Mesothelial cell of epicardium (in vitro differentiated cells): Measurements from ENCODE around the gene SOD2. TPM values are rescaled to one million over a fixed set of nuclear protein-coding genes. Genes with fewer than 3 reads are reported as not detected.

ENCODE experiments used
- DNase-seq, 2 experiments: peaks; one replicate each; pipeline ENCODE4 v3.0.0; 2021; ENCODE audit warnings: low spot score in 2 of 2; ENCODE audit not compliant: unreplicated experiment in 2 of 2
- H3K27ac Mint-ChIP-seq: 2 replicates; pipeline ENCODE4 v1.8.0; 2021; ENCODE audit warnings: mixed read lengths
- H3K27me3 Mint-ChIP-seq: 2 replicates; pipeline ENCODE4 v1.8.0; 2021; ENCODE audit warnings: low read depth, mixed read lengths
- H3K36me3 Mint-ChIP-seq: 2 replicates; pipeline ENCODE4 v1.8.0; 2021; ENCODE audit warnings: mixed read lengths
- H3K4me1 Mint-ChIP-seq: 2 replicates; pipeline ENCODE4 v1.8.0; 2021; ENCODE audit warnings: mixed read lengths
- H3K4me3 Mint-ChIP-seq: 2 replicates; pipeline ENCODE4 v1.8.0; 2021; ENCODE audit warnings: mild to moderate bottlenecking, moderate library complexity, mixed read lengths
- H3K9me3 Mint-ChIP-seq: 2 replicates; pipeline ENCODE4 v1.8.0; 2021; ENCODE audit warnings: mixed read lengths
- total RNA-seq: library from RNA; stranded (reverse); gene quantifications from 3 replicates; pipeline ENCODE4 v1.2.1, GENCODE V29; 2021
- TF ChIP-seq, protein P1 (sequence below): fragments of 200-600 bp; sonication (generic); IDR thresholded peaks from one replicate; pipeline ENCODE4 v1.5.0; 2021; ENCODE audit warnings: antibody characterized with exemption; ENCODE audit not compliant: unreplicated experiment

SOD2 gene
- total RNA-seq, 1 donor from 2014 or later: 67.6 TPM

DNA sequence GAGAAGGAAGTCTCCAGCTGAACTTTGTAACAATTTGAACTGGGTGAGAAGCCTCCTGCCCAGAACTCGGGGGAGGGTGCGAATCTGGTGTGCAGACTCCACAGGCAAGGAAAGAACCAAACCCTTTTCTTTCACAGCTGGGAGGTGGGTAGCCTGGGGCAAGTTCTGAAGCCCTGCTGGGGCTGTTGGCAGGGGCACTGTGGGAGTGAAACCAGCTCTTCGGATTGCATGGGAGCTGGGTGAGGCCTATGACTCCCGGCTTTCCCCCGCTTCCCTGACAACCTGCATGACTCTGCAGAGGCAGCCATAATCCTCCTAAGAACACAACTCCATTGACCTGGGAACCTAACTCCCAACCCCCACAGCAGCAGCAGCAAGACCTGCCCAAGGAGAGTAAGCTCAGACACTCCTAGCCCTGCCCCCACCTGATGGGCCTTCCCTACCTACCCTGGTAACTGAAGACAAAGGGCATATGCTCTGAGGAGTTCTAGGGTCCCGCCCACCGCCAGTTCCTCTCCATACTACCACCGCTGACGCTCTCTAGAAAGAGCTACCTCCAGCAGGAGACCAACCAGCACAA, 37.5 kb downstream of the SOD2 start:
- Mint-ChIP-seq H3K27me3 (no peaks in the 10 kb centered on the region), H3K36me3 (no peaks in the 10 kb centered on the region), H3K27ac (no peak overlapping the region), H3K4me1 (no peaks in the 10 kb centered on the region), H3K9me3 (peaks cover 27% of the 10 kb centered on the region), H3K4me3 (no peak overlapping the region)
- no peak for DNase-seq
- TF ChIP-seq, protein P1, sequence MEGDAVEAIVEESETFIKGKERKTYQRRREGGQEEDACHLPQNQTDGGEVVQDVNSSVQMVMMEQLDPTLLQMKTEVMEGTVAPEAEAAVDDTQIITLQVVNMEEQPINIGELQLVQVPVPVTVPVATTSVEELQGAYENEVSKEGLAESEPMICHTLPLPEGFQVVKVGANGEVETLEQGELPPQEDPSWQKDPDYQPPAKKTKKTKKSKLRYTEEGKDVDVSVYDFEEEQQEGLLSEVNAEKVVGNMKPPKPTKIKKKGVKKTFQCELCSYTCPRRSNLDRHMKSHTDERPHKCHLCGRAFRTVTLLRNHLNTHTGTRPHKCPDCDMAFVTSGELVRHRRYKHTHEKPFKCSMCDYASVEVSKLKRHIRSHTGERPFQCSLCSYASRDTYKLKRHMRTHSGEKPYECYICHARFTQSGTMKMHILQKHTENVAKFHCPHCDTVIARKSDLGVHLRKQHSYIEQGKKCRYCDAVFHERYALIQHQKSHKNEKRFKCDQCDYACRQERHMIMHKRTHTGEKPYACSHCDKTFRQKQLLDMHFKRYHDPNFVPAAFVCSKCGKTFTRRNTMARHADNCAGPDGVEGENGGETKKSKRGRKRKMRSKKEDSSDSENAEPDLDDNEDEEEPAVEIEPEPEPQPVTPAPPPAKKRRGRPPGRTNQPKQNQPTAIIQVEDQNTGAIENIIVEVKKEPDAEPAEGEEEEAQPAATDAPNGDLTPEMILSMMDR: no peak

DNA sequence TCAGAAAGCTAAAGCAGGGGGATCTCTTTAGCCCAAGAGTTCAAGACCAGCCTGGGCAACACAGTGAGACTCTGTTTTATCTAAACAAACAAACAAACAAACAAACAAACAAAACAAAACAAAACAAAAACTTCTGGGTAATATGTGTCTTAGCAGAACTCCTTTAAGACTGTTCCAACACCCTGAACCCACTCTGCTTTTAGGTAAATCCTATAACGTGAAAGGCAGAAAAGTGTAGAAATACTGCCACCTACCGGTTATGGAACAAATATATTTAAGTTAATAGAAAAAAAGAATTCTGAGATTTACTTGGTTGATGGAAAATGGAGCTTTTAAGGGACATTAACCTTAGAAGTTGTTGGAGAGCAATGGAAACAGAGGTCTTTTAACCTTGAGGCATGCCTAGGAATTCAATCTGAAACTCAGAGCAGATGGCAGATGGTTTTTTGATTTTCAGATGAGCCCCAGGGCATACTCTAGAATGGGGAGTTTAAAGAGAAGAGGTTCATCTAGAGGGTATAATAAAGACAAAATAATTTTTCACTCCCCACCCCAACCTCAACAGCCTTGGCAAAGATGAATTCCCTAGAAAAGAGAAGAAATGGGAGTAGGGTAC, 38.5 kb downstream of the SOD2 start:
- H3K4me3 Mint-ChIP-seq: no peak overlapping the region
- TF ChIP-seq, protein P1: peak; percentile 93
- no peaks in the 10 kb centered on the region for H3K27me3 Mint-ChIP-seq
- peaks cover 20% of the 10 kb centered on the region for H3K9me3 Mint-ChIP-seq
- no peaks in the 10 kb centered on the region for H3K4me1 Mint-ChIP-seq
- no peak for DNase-seq
- H3K27ac Mint-ChIP-seq: no peak overlapping the region
- H3K36me3 Mint-ChIP-seq: no peaks in the 10 kb centered on the region

DNA sequence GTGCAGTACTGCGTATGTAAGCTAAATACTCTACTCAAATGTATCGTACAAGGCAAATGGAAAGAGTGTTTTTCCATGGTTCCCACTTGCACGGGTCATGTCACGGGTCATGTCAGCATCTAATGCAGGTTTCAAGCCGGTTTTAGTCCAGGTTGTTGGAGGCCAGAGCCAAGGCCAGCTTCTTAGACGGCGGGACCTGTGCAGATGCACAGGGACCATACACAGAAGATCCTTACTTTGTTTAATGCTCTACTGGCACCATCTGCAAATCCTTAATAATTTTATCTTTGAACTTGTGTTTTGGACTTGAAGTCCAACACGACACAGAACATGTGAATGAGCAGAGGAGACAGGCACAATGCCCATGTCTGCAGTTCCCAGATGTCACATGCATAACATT, 42.7 kb downstream of the SOD2 start:
- H3K27ac Mint-ChIP-seq: no peak overlapping the region
- H3K4me1 Mint-ChIP-seq: no peaks in the 10 kb centered on the region
- DNase-seq: no peak
- TF ChIP-seq, protein P1: no peak
- no peaks in the 10 kb centered on the region for H3K9me3 Mint-ChIP-seq
- H3K27me3 Mint-ChIP-seq: no peaks in the 10 kb centered on the region
- H3K4me3 Mint-ChIP-seq: no peak overlapping the region
- H3K36me3 Mint-ChIP-seq: no peaks in the 10 kb centered on the region

DNA sequence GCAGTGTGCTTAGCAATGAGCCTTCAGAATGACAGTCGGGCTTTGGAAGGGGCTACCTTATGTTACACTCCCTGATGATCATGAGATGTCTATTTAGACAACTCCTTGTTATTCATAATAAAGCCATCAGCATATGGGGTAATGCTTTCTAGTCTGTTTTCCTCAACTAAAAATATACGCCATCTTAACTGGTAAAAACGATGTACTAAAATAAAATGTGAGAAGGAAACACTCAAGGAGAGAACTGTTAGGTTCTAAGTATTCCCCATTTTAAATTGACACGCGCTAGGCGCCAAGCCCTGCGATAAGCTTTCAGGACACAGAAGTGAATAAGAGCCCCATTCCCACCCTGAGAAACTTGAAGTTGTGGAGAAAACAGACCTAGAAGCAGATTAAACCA, 43.6 kb downstream of the SOD2 start:
- Mint-ChIP-seq H3K36me3 (no peaks in the 10 kb centered on the region), H3K4me3 (no peak overlapping the region), H3K4me1 (no peaks in the 10 kb centered on the region), H3K27me3 (no peaks in the 10 kb centered on the region), H3K9me3 (no peaks in the 10 kb centered on the region), H3K27ac (no peak overlapping the region)
- TF ChIP-seq, protein P1: no peak
- DNase-seq: no peak

DNA sequence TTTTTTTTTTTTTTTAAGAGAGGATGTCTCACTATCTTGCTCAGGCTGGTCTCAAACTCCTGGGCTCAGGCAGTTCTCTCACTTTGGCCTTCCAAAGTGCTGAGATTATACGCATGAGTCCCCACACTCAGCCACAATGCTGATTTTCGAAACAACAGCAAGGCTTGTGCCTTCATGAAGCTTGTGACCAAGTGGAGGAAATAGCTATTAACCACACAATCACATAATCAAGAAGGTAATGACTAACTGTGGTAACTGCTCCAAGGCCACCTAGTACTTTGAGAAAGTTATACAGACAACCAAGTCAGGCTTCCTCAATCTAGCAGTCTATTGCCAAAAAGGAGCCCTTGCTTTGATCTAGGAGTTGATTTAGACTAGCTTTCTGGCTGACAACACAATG, 46.3 kb downstream of the SOD2 start:
- Mint-ChIP-seq H3K4me3 (no peak overlapping the region), H3K27me3 (no peaks in the 10 kb centered on the region), H3K9me3 (peaks cover 1% of the 10 kb centered on the region), H3K36me3 (no peaks in the 10 kb centered on the region), H3K4me1 (no peaks in the 10 kb centered on the region), H3K27ac (no peak overlapping the region)
- no peak for DNase-seq
- TF ChIP-seq, protein P1: no peak
